ENCODE measurements around the gene DNAH1.
"Not testable (repeated sequence)": the region's sequence is repeated elsewhere in the genome, so short reads cannot be mapped to it uniquely, and the experiment has no call there.

The DNAH1 gene

GRCh38 chr3:52315977-52316764 is at the start of gene DNAH1:
DNAH1 (plus strand) TSS chr3:52316319; CDS start chr3:52322443, 6,124 bp downstream.
- DNase-seq (ENCODE audit: low read depth) = no peak

DNA sequence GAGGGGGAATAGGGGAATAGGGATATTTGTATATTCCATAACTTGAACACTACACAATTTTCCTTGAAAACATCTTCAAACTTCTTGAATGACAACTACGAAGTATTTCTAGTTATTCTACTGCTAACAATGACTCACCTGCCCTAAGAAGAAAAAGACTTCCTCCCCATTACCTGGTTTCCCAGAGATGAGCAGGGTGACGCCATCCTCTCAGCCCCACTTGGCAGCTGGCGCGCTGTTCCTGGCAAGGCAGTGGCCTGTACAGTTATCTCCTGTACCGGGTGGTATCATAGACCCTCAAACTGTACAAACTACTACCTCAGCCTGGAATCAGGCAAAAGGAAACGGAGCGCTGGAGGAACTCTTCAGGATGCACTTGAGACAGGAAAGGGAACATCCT is 48.1 kb upstream of the DNAH1 start:
- DNase-seq (ENCODE audit: low read depth) = peak; percentile 36

DNA sequence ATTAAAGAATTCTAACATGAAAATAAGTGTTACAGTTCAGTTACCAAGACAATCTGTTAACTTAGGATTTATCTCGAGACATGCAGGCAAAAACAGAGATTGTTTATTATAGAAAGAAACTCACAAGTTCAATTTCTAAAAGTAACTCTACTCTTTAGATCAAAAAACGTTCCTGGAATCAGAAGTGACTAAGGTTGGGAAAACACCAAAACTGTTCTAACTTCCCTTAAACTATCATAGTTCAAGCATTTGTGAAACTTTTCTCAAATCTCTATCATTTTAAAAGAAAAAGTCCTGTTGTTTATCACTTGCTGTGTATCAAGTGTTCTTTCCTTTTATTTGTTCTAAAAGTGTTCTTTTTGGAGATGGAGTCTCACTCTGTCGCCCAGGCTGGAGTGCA is 46.3 kb upstream of the DNAH1 start:
- DNase-seq (ENCODE audit: low read depth) = no peak

- no peak for DNase-seq (ENCODE audit: low read depth)
Measured at GRCh38 chr3:52270252-52270754, 45.8 kb upstream of the DNAH1 start.

- DNase-seq (ENCODE audit: low read depth) = not testable (repeated sequence)
Measured at GRCh38 chr3:52272172-52272571, 43.9 kb upstream of the DNAH1 start.

- no peak for DNase-seq (ENCODE audit: low read depth)
Measured at GRCh38 chr3:52272831-52273230, 43.3 kb upstream of the DNAH1 start.

DNA sequence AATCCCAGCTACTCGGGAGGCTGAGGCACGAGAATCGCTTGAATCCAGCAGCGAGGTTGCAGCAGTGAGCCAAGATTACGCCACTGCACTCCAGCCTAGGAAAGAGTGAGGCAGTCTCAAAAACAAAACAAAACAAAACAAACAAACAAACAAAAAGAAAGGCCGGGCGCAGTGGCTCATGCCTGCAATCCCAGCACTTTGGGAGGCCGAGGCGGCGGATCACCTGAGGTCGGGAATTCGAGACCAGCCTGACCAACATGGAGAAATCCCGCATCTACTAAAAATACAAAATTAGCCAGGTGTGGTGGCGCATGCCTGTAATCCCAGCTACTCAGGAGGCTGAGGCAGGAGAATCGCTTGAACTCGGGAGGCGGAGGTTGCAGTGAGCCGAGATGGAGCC is 41.3 kb upstream of the DNAH1 start:
- not testable (repeated sequence) for DNase-seq (ENCODE audit: low read depth)

GRCh38 chr3:52277071-52277964 is 38.8 kb upstream of the DNAH1 start:
- DNase-seq (ENCODE audit: low read depth) = peak; percentile 80

DNA sequence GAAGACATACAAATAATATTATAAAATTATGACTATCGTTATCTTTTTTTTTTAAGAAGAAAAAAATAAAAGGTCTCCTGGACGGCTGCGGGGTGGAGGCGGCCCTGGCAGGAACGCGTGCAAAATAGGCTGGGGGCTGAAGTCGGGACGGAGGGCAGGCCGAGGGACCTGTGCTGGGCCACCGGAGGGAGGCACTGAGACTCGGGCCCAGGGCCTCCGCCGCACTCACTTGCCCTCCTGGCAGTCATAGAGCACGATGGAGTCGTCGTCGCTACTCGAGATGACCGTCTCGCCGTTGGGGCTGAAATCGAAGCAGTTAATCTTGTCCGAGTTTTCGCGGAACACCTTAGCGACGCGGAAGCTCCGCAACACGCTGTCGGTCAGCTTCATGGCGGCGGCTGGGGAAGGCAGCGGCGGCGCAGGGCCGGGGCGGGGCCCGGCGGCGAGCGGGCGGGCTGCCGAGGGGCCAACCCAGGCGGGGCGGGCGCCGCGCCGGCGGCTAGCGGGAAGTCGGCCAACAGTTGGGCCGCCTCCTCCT is 38.1 kb upstream of the DNAH1 start:
- DNase-seq (ENCODE audit: low read depth) = no peak

DNA sequence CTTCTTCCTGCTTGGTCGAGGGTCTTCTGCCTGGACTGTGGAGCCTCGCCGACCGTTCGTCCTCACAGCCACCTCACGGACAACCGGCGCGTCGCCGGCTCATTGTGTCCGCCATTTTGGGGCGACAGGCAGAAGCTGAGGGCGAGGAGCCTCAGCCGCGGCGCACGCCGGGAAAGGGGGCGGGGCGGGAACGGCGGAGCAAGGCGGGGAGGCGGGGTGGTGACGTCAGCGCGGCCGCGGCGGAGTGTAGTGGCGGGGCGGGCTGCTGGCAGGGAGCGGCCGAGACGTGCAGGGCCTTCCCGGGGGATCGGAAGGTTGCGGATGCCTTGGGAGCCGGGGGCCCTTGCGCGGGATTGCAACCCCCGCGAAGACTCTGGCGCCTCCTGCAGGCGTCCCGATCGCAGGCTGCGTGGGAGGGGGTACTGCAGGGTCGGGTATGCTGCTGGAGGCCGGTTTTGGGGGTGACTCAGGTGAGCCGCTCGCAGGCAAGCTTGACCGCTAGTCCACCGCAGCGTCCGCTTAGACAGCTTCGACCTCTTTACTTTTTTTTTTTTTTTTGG is 37.5 kb upstream of the DNAH1 start, which contains the start of gene WDR82:
TSS of gene WDR82 (minus strand) at position 140 of the 560 bp plus-strand sequence. CDS start 288 bp downstream, outside the sequence.
- peak; percentile 99 for DNase-seq (ENCODE audit: low read depth)

DNA sequence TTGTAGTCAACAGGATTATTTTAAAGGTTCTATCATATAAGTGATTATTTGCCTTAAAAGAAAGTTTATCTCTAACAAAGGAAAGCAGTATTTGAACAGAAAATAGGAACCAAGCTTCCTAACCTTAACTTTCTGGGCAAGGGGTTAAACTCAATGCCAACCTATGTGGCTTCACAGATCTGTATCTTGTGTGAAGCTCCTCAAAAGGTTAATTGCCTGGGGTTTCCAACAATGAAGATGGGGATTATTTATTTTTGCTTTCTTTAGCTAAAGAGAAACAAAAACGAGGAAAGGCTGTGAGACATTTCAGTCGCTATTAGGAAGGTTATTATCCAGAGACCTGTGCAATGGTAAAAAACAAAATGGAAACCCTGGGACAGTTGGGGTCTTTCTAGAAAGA is 36.5 kb upstream of the DNAH1 start:
- no peak for DNase-seq (ENCODE audit: low read depth)

- no peak for DNase-seq (ENCODE audit: low read depth)
Measured at GRCh38 chr3:52280050-52280461, 36.1 kb upstream of the DNAH1 start.

DNA sequence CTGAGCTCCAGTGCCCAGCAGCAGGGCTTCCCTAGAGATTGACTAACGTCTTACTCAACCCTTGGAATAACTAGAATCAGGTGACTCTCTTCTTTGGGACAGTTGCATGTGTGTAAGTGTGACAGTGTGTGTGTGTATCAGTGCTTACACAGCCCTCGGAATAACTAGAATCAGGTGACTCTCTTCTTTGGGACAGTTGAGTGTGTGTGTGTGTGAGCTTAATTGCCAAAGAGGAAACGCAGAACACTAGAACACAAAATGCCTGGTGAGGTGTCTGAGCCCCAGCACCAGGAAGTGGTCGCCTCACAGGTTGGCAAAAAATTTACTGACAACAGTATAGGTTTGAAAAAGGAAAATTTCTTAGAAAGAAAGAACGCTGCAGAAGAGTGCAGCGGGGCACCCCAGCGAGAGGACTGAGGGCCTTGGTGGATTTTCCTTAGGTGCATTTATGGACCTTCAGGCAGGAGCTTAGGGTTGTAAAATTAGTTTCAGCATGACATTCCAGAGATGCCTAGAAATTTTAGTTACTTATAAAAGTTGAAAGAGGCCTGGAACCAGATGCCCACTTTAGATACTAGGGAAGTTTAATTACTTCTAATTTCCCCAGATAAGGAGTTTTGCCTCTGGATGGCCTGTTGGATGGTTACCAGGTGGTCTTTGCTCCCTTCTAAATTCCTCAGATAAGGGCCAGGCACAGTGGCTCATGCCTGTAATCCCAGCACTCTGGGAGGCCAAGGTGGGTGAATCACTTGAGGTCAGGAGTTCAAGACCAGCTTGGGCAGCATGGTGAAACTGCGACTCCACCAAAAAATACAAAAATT is 33.9 kb upstream of the DNAH1 start:
- no peak for DNase-seq (ENCODE audit: low read depth)

DNA sequence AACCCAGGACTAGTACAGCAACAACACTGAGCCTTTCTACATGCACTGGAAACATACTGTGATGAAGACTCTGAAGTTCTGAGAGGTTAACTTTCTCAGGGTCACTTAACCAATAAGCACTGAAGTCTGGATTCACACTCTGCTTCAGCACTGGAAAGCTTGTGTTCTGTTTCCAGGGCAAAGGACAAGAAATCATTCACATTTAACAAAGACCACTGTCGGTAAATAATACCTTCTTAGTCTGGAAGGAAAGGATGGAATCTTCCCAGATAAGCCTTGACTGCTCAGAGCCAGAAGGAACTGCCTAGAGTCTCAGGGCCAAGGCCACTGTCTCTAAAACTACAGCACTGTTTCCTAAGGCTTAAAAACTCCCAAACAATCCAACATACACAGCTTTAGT is 32.8 kb upstream of the DNAH1 start:
- DNase-seq (ENCODE audit: low read depth) = no peak

GRCh38 chr3:52284051-52284450 is 32.1 kb upstream of the DNAH1 start:
- not testable (repeated sequence) for DNase-seq (ENCODE audit: low read depth)

GRCh38 chr3:52286777-52287110 is 29.4 kb upstream of the DNAH1 start:
- DNase-seq (ENCODE audit: low read depth) = no peak

DNA sequence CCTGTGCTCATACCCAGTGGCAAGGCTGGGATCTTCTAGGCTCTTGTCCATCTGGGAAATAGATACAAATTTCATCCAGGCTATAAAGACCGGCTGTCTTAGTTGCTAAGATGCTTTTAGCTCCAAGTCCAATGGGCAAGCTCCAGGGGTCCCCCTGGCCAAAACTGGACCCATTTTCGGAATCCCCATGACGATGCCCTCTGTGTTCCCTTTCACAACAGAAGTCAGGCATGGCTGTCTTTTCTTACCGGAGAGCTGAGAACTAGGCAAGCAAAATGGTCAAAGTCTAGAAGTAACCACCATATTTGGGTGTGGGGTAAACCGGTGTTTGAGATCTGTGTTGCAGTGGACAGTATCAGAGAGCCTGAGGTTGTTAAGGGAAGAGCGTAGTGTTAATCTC is 27.4 kb upstream of the DNAH1 start:
- DNase-seq (ENCODE audit: low read depth) = no peak

GRCh38 chr3:52289338-52289746 is 26.8 kb upstream of the DNAH1 start:
- DNase-seq (ENCODE audit: low read depth) = no peak

DNA sequence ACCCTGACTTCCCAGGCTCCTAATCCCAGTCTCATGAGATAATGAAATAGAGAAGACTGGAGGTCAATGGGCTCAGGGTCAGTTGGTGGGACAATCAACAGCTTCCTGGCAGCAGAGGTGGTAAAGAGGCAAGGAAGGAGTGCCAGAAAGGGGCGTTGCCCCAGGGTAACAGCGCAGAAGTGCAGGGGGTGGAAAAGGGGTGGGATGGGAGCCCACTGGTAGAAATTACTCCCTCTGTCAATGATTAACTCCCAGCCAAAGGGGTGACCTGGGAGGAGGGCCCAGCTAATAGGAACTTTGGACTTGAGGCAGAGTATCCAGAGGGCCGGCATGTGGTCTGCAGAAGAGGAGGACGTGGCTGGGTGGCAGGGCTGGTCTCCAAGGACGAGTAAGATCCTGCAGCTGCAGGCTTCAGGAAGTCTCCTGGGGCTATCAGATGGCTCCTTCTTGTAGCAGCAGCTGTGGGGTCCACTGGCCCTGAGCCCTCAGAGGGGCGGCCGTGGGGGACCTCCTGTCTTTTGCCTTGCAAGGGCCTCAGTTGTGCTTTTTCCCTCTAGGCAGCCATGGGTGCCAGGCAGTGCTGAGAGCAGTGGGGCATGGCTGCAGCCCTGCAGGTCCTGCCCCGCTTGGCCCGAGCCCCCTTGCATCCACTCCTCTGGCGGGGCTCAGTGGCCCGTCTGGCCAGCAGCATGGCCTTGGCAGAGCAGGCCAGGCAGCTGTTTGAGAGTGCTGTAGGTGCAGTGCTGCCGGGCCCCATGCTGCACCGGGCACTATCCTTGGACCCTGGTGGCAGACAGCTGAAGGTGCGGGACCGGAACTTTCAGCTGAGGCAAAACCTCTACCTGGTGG is 26.1 kb upstream of the DNAH1 start:
- no peak for DNase-seq (ENCODE audit: low read depth)

Measured in activated T-cell treated with anti-CD3 and anti-CD28 coated beads for 48 hours (primary cell).